GM21786 (cell line): ENCODE results near the gene NR3C2.

Experiments used
- ATAC-seq: cut with Tn5 transposase; IDR thresholded peaks from one replicate; pipeline ENCODE4 v1.9.1; 2021; ENCODE audit not compliant: unreplicated experiment

Gene NR3C2

GRCh38 chr4:148118179-148118578, 324.0 kb downstream of the NR3C2 start:
- no peak for ATAC-seq

- ATAC-seq, result no peak
Measured at GRCh38 chr4:148116969-148117368, 325.2 kb downstream of the NR3C2 start.

- ATAC-seq, result no peak
Measured at GRCh38 chr4:148116264-148116663, 325.9 kb downstream of the NR3C2 start.

- ATAC-seq, result no peak
Measured at GRCh38 chr4:148114436-148114835, 327.8 kb downstream of the NR3C2 start.

GRCh38 chr4:148112231-148112982, 329.8 kb downstream of the NR3C2 start:
- no peak for ATAC-seq

- no peak for ATAC-seq
Measured at GRCh38 chr4:148110169-148110568, 332.0 kb downstream of the NR3C2 start.

- ATAC-seq, result no peak
Measured at GRCh38 chr4:148109216-148109615, 333.0 kb downstream of the NR3C2 start.

GRCh38 chr4:148108766-148109165, 333.4 kb downstream of the NR3C2 start:
- no peak for ATAC-seq

GRCh38 chr4:148103597-148104355, 338.4 kb downstream of the NR3C2 start:
- ATAC-seq, result no peak

- ATAC-seq, result no peak
Measured at GRCh38 chr4:148101790-148102189, 340.4 kb downstream of the NR3C2 start.

GRCh38 chr4:148101235-148101634, 341.0 kb downstream of the NR3C2 start:
- ATAC-seq, result no peak

- ATAC-seq, result no peak
Measured at GRCh38 chr4:148097801-148098200, 344.4 kb downstream of the NR3C2 start.

GRCh38 chr4:148095346-148095923, 346.8 kb downstream of the NR3C2 start:
- ATAC-seq, result no peak

- no peak for ATAC-seq
Measured at GRCh38 chr4:148094149-148094548, 348.1 kb downstream of the NR3C2 start.

- ATAC-seq, result no peak
Measured at GRCh38 chr4:148093065-148093464, 349.1 kb downstream of the NR3C2 start.

- ATAC-seq, result no peak
Measured at GRCh38 chr4:148092316-148093014, 349.7 kb downstream of the NR3C2 start.

GRCh38 chr4:148091896-148092295, 350.3 kb downstream of the NR3C2 start:
- ATAC-seq, result no peak

GRCh38 chr4:148090503-148091476, 351.4 kb downstream of the NR3C2 start:
- ATAC-seq, result no peak

GRCh38 chr4:148090029-148090428, 352.2 kb downstream of the NR3C2 start:
- no peak for ATAC-seq

GRCh38 chr4:148089624-148090023, 352.6 kb downstream of the NR3C2 start:
- ATAC-seq, result no peak
